CD4-positive, CD25-positive, alpha-beta regulatory T cell (primary cell): ENCODE data around the gene MYBBP1A. TPM values are rescaled to one million over a fixed set of nuclear protein-coding genes. Genes with fewer than 3 reads are reported as not detected.
A peak's percentile ranks its signal among the peaks of the same experiment; 100 is the strongest.
"Not testable (repeated sequence)": the region's sequence is repeated elsewhere in the genome, so short reads cannot be mapped to it uniquely, and the experiment has no call there.

Experiments
- ATAC-seq, 2 donors: fragments of 150-1000 bp; cut with Tn5 transposase; one replicate each; pipeline ENCODE4 v1.10.0; 2021; ENCODE audit warnings: low read depth in 2 of 2, moderate number of reproducible peaks in 2 of 2, moderate library complexity in 1 of 2
- DNase-seq, 3 donors: peaks; one replicate each; pipeline versions ENCODE4 v3.0.0 to v3.0.0-alpha.2; 2012 to 2022; ENCODE audit warnings: mixed read lengths in 1 of 3
- H3K27ac ChIP-seq: one replicate; pipeline ENCODE4 v1.7.0; 2013; ENCODE audit warnings: mild to moderate bottlenecking, low read length; ENCODE audit not compliant: insufficient read depth, poor library complexity, severe bottlenecking
- H3K27me3 ChIP-seq: one replicate; pipeline ENCODE4 v1.7.0; 2013; ENCODE audit warnings: low read length; ENCODE audit not compliant: control insufficient read depth, insufficient read depth
- H3K36me3 ChIP-seq: one replicate; pipeline ENCODE4 v1.7.0; 2013; ENCODE audit warnings: mild to moderate bottlenecking, low read length, moderate library complexity; ENCODE audit not compliant: control insufficient read depth, insufficient read depth
- H3K4me1 ChIP-seq: 2 replicates; pipeline ENCODE4 v1.7.0; 2013; ENCODE audit warnings: mild to moderate bottlenecking, low read length; ENCODE audit not compliant: insufficient read depth, control insufficient read depth, poor library complexity, severe bottlenecking
- H3K4me3 ChIP-seq: one replicate; pipeline ENCODE4 v1.7.0; 2013; ENCODE audit warnings: low read depth, mild to moderate bottlenecking, low read length, moderate library complexity
- H3K9me3 ChIP-seq, 2 experiments: 1 replicate in 1 of 2; 2 replicates in 1 of 2; pipeline ENCODE4 v1.7.0; 2013; ENCODE audit warnings: low read length in 2 of 2, mild to moderate bottlenecking in 1 of 2, moderate library complexity in 1 of 2; ENCODE audit not compliant: control insufficient read depth in 2 of 2
- H3K27ac Mint-ChIP-seq, 3 donors: one replicate each; pipeline ENCODE4 v1.8.0; 2020 to 2022; ENCODE audit warnings: mild to moderate bottlenecking in 3 of 3, mixed read lengths in 3 of 3, moderate library complexity in 2 of 3
- H3K27me3 Mint-ChIP-seq: one replicate; pipeline ENCODE4 v1.8.0; 2022; ENCODE audit warnings: mild to moderate bottlenecking, mixed read lengths
- H3K36me3 Mint-ChIP-seq: one replicate; pipeline ENCODE4 v1.8.0; 2020; ENCODE audit warnings: mixed read lengths
- H3K4me1 Mint-ChIP-seq, 4 donors: one replicate each; pipeline ENCODE4 v1.8.0; 2020 to 2022; ENCODE audit warnings: mixed read lengths in 4 of 4, mild to moderate bottlenecking in 1 of 4
- H3K4me3 Mint-ChIP-seq, 4 donors: one replicate each; pipeline ENCODE4 v1.8.0; 2020 to 2022; ENCODE audit warnings: mild to moderate bottlenecking in 4 of 4, mixed read lengths in 4 of 4, moderate library complexity in 3 of 4
- H3K9me3 Mint-ChIP-seq, 7 donors: one replicate each; pipeline ENCODE4 v1.8.0; 2020 to 2022; ENCODE audit warnings: mixed read lengths in 7 of 7, mild to moderate bottlenecking in 3 of 7, moderate library complexity in 2 of 7
- polyA plus RNA-seq, 4 donors: library from polyadenylated mRNA; unstranded; fragments of 300-500 nt; fragmentation: Illumina TruSeq; gene quantifications; one replicate each; pipeline ENCODE4 v1.2.3, GENCODE V29; 2021
- total RNA-seq: library from RNA; stranded (reverse); gene quantifications from one replicate; pipeline ENCODE4 v1.2.3, GENCODE V29; 2022

The MYBBP1A gene
- total and polyA plus RNA-seq, 5 donors from 2014 or later = 7.7 to 59.3 (median 12.2) TPM

GRCh38 chr17:4582691-4583090 lies 27.5 kb upstream of the MYBBP1A start:
- Histone ChIP-seq H3K4me1 (peaks cover 6% of the 10 kb centered on the region), H3K36me3 (no peaks in the 10 kb centered on the region), H3K9me3 (no peaks in the 10 kb centered on the region), H3K27ac (no peak overlapping the region), H3K27me3 (peaks cover 2% of the 10 kb centered on the region), H3K4me3 (no peak overlapping the region)
- H3K4me3 Mint-ChIP-seq = no peak overlapping the region
- DNase-seq (no peak), ATAC-seq (no peak)
- no peaks in the 10 kb centered on the region for H3K36me3 Mint-ChIP-seq
- peaks cover 29% of the 10 kb centered on the region for H3K27me3 Mint-ChIP-seq
- no peak overlapping the region for H3K27ac Mint-ChIP-seq
- H3K9me3 Mint-ChIP-seq = no peaks in the 10 kb centered on the region
- peaks cover 0 to 5% (median 2%) of the 10 kb centered on the region in 4 donors for H3K4me1 Mint-ChIP-seq

- H3K9me3 ChIP-seq = no peaks in the 10 kb centered on the region
- ATAC-seq (no peak), DNase-seq (no peak)
- Mint-ChIP-seq H3K4me1 (peaks cover 0 to 5% (median 2%) of the 10 kb centered on the region in 4 donors), H3K4me3 (no peak overlapping the region), H3K9me3 (no peaks in the 10 kb centered on the region), H3K27ac (no peak overlapping the region), H3K27me3 (peaks cover 27% of the 10 kb centered on the region), H3K36me3 (no peaks in the 10 kb centered on the region)
- peaks cover 2% of the 10 kb centered on the region for H3K27me3 ChIP-seq
- peaks cover 6% of the 10 kb centered on the region for H3K4me1 ChIP-seq
- no peak overlapping the region for H3K4me3 ChIP-seq
- no peak overlapping the region for H3K27ac ChIP-seq
- H3K36me3 ChIP-seq = no peaks in the 10 kb centered on the region
These were observed 26.9 kb upstream of the MYBBP1A start for GRCh38 chr17:4582101-4582501.

GRCh38 chr17:4580291-4580690 lies 25.1 kb upstream of the MYBBP1A start:
- H3K27me3 Mint-ChIP-seq = peaks cover 18% of the 10 kb centered on the region
- H3K27me3 ChIP-seq = peaks cover 2% of the 10 kb centered on the region
- H3K27ac Mint-ChIP-seq = no peak overlapping the region

GRCh38 chr17:4579678-4580077 lies 24.5 kb upstream of the MYBBP1A start:
- no peaks in the 10 kb centered on the region for H3K36me3 ChIP-seq
- Mint-ChIP-seq H3K4me3 (no peak overlapping the region), H3K4me1 (peaks cover 0 to 5% (median 1%) of the 10 kb centered on the region in 4 donors), H3K27ac (no peak overlapping the region), H3K9me3 (no peaks in the 10 kb centered on the region), H3K27me3 (peaks cover 15% of the 10 kb centered on the region), H3K36me3 (no peaks in the 10 kb centered on the region)
- H3K4me3 ChIP-seq = no peak overlapping the region
- peaks cover 2% of the 10 kb centered on the region for H3K27me3 ChIP-seq
- H3K9me3 ChIP-seq = no peaks in the 10 kb centered on the region
- H3K27ac ChIP-seq = no peak overlapping the region
- ATAC-seq (no peak), DNase-seq (no peak)
- H3K4me1 ChIP-seq = peaks cover 6% of the 10 kb centered on the region

More at GRCh38 chr17:4580291-4580690, 25.1 kb upstream of the MYBBP1A start:
- Histone ChIP-seq H3K9me3 (no peaks in the 10 kb centered on the region), H3K36me3 (no peaks in the 10 kb centered on the region), H3K4me3 (no peak overlapping the region), H3K4me1 (peaks cover 6% of the 10 kb centered on the region), H3K27ac (no peak overlapping the region)
- no peaks in the 10 kb centered on the region for H3K9me3 Mint-ChIP-seq
- ATAC-seq (no peak), DNase-seq (no peak)
- H3K4me1 Mint-ChIP-seq = peaks cover 0 to 5% (median 2%) of the 10 kb centered on the region in 4 donors
- H3K36me3 Mint-ChIP-seq = no peaks in the 10 kb centered on the region
- no peak overlapping the region for H3K4me3 Mint-ChIP-seq

- DNase-seq, H3K36me3 Mint-ChIP-seq, H3K4me3 Mint-ChIP-seq: not testable (repeated sequence)
These were observed 23.2 kb upstream of the MYBBP1A start for GRCh38 chr17:4578349-4578748.

GRCh38 chr17:4577386-4577993 lies 22.3 kb upstream of the MYBBP1A start:
- Histone ChIP-seq H3K4me3 (no peak overlapping the region), H3K9me3 (no peaks in the 10 kb centered on the region), H3K27ac (no peak overlapping the region), H3K27me3 (no peaks in the 10 kb centered on the region), H3K36me3 (no peaks in the 10 kb centered on the region), H3K4me1 (peaks cover 3% of the 10 kb centered on the region)
- peaks cover under 1% of the 10 kb centered on the region for H3K27me3 Mint-ChIP-seq
- ATAC-seq (no peak), DNase-seq (no peak)
- H3K4me1 Mint-ChIP-seq = peaks cover 0 to 4% (median 0%) of the 10 kb centered on the region in 4 donors
- H3K9me3 Mint-ChIP-seq = no peaks in the 10 kb centered on the region
- no peaks in the 10 kb centered on the region for H3K36me3 Mint-ChIP-seq
- no peak overlapping the region for H3K27ac Mint-ChIP-seq
- no peak overlapping the region for H3K4me3 Mint-ChIP-seq

More at GRCh38 chr17:4578349-4578748, 23.2 kb upstream of the MYBBP1A start:
- not testable (repeated sequence) for H3K4me1 Mint-ChIP-seq, H3K36me3 ChIP-seq, H3K9me3 Mint-ChIP-seq, H3K4me1 ChIP-seq, H3K27ac Mint-ChIP-seq, H3K4me3 ChIP-seq, H3K27me3 ChIP-seq, H3K9me3 ChIP-seq, H3K27me3 Mint-ChIP-seq, H3K27ac ChIP-seq, ATAC-seq

GRCh38 chr17:4576729-4577322 lies 21.6 kb upstream of the MYBBP1A start:
- no peak overlapping the region for H3K27ac Mint-ChIP-seq
- DNase-seq (no peak), ATAC-seq (no peak)
- H3K27me3 Mint-ChIP-seq = no peaks in the 10 kb centered on the region
- Histone ChIP-seq H3K27me3 (no peaks in the 10 kb centered on the region), H3K9me3 (no peaks in the 10 kb centered on the region), H3K36me3 (no peaks in the 10 kb centered on the region), H3K4me1 (peaks cover 3% of the 10 kb centered on the region), H3K27ac (no peak overlapping the region), H3K4me3 (no peak overlapping the region)
- no peak overlapping the region for H3K4me3 Mint-ChIP-seq
- peaks cover 0 to 4% (median 0%) of the 10 kb centered on the region in 4 donors for H3K4me1 Mint-ChIP-seq
- no peaks in the 10 kb centered on the region for H3K9me3 Mint-ChIP-seq
- no peaks in the 10 kb centered on the region for H3K36me3 Mint-ChIP-seq

- Mint-ChIP-seq H3K4me3 (no peak overlapping the region), H3K27ac (peak overlapping the region in 1 of 3 donors; percentile 20), H3K36me3 (no peaks in the 10 kb centered on the region), H3K27me3 (no peaks in the 10 kb centered on the region), H3K4me1 (peaks cover 0 to 4% (median 0%) of the 10 kb centered on the region in 4 donors), H3K9me3 (no peaks in the 10 kb centered on the region)
- Histone ChIP-seq H3K4me1 (peaks cover 3% of the 10 kb centered on the region), H3K36me3 (no peaks in the 10 kb centered on the region), H3K4me3 (no peak overlapping the region), H3K9me3 (no peaks in the 10 kb centered on the region), H3K27me3 (peaks cover 4% of the 10 kb centered on the region), H3K27ac (no peak overlapping the region)
- no peak for DNase-seq
- no peak for ATAC-seq
These were observed 21.0 kb upstream of the MYBBP1A start for GRCh38 chr17:4576161-4576558.
